ENCODE measurements around the gene PPIG. TPM values are rescaled to one million over a fixed set of nuclear protein-coding genes. Genes with fewer than 3 reads are reported as not detected.

PPIG gene
- total and polyA plus RNA-seq, 9 of the 15 experiments (the other 6 are each of a cell fraction or from before 2014, with no cell fraction given): 52.5 to 166 (median 124) TPM

DNA sequence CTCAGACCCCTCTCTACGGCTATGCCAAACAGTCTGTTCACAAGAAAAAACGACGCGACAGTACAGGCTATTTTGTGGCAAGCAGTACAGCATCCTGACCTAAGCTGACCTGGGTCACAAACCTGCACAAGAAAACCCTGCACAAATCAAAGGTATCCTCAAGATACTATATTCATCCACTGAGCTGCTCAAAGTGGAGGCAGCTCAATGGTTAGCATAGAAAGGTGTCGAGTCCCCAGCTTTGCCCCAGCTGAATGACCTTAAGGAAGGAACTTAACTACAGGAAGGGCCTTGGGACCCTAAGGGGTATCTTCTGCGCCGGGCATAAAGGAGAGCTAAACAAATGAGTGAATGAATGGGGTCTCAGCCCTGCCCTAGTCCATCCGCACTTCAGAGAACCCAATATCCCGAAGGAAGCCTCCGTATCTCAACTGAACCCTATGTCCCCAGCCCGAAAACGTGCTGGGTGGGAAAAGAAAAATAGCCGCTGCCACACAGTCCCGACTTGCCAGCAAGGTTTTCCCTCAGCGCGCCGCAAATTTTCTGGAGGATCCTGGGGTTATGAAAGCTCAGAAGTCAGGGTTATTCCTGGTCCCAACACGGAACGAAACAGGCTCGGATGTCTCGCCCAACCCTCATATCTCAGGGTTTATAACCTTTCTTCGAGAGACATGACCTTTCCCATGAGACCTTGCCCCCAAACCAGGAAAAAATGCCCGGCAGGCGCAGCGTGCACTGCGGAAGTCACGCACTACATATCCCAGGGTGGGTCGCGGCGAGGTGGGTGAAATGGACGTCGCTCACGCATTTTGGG lies 10.8 kb upstream of the PPIG start, which contains the start of gene FASTKD1 (continued):
- TF ChIP-seq, protein P1, sequence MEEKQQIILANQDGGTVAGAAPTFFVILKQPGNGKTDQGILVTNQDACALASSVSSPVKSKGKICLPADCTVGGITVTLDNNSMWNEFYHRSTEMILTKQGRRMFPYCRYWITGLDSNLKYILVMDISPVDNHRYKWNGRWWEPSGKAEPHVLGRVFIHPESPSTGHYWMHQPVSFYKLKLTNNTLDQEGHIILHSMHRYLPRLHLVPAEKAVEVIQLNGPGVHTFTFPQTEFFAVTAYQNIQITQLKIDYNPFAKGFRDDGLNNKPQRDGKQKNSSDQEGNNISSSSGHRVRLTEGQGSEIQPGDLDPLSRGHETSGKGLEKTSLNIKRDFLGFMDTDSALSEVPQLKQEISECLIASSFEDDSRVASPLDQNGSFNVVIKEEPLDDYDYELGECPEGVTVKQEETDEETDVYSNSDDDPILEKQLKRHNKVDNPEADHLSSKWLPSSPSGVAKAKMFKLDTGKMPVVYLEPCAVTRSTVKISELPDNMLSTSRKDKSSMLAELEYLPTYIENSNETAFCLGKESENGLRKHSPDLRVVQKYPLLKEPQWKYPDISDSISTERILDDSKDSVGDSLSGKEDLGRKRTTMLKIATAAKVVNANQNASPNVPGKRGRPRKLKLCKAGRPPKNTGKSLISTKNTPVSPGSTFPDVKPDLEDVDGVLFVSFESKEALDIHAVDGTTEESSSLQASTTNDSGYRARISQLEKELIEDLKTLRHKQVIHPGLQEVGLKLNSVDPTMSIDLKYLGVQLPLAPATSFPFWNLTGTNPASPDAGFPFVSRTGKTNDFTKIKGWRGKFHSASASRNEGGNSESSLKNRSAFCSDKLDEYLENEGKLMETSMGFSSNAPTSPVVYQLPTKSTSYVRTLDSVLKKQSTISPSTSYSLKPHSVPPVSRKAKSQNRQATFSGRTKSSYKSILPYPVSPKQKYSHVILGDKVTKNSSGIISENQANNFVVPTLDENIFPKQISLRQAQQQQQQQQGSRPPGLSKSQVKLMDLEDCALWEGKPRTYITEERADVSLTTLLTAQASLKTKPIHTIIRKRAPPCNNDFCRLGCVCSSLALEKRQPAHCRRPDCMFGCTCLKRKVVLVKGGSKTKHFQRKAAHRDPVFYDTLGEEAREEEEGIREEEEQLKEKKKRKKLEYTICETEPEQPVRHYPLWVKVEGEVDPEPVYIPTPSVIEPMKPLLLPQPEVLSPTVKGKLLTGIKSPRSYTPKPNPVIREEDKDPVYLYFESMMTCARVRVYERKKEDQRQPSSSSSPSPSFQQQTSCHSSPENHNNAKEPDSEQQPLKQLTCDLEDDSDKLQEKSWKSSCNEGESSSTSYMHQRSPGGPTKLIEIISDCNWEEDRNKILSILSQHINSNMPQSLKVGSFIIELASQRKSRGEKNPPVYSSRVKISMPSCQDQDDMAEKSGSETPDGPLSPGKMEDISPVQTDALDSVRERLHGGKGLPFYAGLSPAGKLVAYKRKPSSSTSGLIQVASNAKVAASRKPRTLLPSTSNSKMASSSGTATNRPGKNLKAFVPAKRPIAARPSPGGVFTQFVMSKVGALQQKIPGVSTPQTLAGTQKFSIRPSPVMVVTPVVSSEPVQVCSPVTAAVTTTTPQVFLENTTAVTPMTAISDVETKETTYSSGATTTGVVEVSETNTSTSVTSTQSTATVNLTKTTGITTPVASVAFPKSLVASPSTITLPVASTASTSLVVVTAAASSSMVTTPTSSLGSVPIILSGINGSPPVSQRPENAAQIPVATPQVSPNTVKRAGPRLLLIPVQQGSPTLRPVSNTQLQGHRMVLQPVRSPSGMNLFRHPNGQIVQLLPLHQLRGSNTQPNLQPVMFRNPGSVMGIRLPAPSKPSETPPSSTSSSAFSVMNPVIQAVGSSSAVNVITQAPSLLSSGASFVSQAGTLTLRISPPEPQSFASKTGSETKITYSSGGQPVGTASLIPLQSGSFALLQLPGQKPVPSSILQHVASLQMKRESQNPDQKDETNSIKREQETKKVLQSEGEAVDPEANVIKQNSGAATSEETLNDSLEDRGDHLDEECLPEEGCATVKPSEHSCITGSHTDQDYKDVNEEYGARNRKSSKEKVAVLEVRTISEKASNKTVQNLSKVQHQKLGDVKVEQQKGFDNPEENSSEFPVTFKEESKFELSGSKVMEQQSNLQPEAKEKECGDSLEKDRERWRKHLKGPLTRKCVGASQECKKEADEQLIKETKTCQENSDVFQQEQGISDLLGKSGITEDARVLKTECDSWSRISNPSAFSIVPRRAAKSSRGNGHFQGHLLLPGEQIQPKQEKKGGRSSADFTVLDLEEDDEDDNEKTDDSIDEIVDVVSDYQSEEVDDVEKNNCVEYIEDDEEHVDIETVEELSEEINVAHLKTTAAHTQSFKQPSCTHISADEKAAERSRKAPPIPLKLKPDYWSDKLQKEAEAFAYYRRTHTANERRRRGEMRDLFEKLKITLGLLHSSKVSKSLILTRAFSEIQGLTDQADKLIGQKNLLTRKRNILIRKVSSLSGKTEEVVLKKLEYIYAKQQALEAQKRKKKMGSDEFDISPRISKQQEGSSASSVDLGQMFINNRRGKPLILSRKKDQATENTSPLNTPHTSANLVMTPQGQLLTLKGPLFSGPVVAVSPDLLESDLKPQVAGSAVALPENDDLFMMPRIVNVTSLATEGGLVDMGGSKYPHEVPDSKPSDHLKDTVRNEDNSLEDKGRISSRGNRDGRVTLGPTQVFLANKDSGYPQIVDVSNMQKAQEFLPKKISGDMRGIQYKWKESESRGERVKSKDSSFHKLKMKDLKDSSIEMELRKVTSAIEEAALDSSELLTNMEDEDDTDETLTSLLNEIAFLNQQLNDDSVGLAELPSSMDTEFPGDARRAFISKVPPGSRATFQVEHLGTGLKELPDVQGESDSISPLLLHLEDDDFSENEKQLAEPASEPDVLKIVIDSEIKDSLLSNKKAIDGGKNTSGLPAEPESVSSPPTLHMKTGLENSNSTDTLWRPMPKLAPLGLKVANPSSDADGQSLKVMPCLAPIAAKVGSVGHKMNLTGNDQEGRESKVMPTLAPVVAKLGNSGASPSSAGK (IDR thresholded peaks at IDR 0.05): peak; percentile 54
- no peak for TF ChIP-seq RB1 (IDR thresholded peaks at IDR 0.05; ENCODE audit: low read depth)
- TF ChIP-seq ZNF134 (CRISPR knock-in tag; conservative IDR thresholded peaks at IDR 0.05): 0 out of 2 replicates have a peak, but pooled peaks have one; percentile 24
- peak; percentile 100 for TF ChIP-seq HCFC1 (IDR thresholded peaks at IDR 0.05; ENCODE audit: low read depth, low read length)
- peak; percentile 71 to 87; a peak in 3 of 4 replicates for TF ChIP-seq MAZ (CRISPR knock-in tag; conservative IDR thresholded peaks at IDR 0.05 in 1 of 2, IDR thresholded peaks at IDR 0.05 in 1 of 2)
- TF ChIP-seq, protein P2, sequence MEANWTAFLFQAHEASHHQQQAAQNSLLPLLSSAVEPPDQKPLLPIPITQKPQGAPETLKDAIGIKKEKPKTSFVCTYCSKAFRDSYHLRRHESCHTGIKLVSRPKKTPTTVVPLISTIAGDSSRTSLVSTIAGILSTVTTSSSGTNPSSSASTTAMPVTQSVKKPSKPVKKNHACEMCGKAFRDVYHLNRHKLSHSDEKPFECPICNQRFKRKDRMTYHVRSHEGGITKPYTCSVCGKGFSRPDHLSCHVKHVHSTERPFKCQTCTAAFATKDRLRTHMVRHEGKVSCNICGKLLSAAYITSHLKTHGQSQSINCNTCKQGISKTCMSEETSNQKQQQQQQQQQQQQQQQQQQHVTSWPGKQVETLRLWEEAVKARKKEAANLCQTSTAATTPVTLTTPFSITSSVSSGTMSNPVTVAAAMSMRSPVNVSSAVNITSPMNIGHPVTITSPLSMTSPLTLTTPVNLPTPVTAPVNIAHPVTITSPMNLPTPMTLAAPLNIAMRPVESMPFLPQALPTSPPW (CRISPR knock-in tag; IDR thresholded peaks at IDR 0.05): peak; percentile 79
- peak; percentile 79 for TF ChIP-seq POLR2AphosphoS5 (IDR thresholded peaks at IDR 0.05; ENCODE audit: control insufficient read depth, insufficient read depth, low read depth, low read length)
- peak; percentile 42; the same call in 1 of the 2 replicates for TF ChIP-seq MTA1 (IDR thresholded peaks at IDR 0.05; ENCODE audit: borderline replicate concordance)
- peak; percentile 55; the same call in 1 of the 2 replicates for TF ChIP-seq DIDO1 (tag; IDR thresholded peaks at IDR 0.05; ENCODE audit: low read depth)
